AG10803 (cell line): ENCODE data around the gene LGALS1.

Source experiments
- DNase-seq: peaks from one replicate; pipeline ENCODE4 v3.0.0; 2010; ENCODE audit warnings: low read depth
- H3K4me3 ChIP-seq: 2 replicates; pipeline ENCODE4 v1.5.1; 2011; ENCODE audit warnings: mild to moderate bottlenecking, low read length, control low read depth
- TF ChIP-seq, protein P1 (sequence below): conservative IDR thresholded peaks from 2 replicates; pipeline ENCODE4 v1.5.1; 2011; ENCODE audit warnings: mild to moderate bottlenecking, low read length, control low read depth, inconsistent platforms

LGALS1 gene

DNA sequence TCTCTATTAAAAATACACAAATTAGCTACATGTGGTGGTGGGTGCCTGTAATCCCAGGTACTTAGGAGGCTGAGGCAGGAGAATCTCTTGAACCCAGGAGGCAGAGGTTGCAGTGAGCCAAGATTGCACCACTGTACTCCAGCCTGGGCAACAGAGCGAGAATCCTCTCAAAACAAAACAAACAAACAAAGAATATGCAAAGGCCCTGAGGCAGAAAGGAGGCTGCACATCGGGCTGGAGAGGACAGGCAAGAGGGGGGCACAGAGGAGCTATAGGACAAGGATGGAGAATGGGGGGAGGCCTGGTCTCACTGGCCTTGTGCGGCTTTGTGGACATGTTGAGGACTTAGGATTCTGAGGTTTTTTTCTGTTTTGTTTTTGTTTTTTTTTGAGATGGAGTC lies 29.8 kb downstream of the LGALS1 start:
- TF ChIP-seq, protein P1, sequence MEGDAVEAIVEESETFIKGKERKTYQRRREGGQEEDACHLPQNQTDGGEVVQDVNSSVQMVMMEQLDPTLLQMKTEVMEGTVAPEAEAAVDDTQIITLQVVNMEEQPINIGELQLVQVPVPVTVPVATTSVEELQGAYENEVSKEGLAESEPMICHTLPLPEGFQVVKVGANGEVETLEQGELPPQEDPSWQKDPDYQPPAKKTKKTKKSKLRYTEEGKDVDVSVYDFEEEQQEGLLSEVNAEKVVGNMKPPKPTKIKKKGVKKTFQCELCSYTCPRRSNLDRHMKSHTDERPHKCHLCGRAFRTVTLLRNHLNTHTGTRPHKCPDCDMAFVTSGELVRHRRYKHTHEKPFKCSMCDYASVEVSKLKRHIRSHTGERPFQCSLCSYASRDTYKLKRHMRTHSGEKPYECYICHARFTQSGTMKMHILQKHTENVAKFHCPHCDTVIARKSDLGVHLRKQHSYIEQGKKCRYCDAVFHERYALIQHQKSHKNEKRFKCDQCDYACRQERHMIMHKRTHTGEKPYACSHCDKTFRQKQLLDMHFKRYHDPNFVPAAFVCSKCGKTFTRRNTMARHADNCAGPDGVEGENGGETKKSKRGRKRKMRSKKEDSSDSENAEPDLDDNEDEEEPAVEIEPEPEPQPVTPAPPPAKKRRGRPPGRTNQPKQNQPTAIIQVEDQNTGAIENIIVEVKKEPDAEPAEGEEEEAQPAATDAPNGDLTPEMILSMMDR, result no peak
- no peak for DNase-seq
- H3K4me3 ChIP-seq, result no peak overlapping the region

DNA sequence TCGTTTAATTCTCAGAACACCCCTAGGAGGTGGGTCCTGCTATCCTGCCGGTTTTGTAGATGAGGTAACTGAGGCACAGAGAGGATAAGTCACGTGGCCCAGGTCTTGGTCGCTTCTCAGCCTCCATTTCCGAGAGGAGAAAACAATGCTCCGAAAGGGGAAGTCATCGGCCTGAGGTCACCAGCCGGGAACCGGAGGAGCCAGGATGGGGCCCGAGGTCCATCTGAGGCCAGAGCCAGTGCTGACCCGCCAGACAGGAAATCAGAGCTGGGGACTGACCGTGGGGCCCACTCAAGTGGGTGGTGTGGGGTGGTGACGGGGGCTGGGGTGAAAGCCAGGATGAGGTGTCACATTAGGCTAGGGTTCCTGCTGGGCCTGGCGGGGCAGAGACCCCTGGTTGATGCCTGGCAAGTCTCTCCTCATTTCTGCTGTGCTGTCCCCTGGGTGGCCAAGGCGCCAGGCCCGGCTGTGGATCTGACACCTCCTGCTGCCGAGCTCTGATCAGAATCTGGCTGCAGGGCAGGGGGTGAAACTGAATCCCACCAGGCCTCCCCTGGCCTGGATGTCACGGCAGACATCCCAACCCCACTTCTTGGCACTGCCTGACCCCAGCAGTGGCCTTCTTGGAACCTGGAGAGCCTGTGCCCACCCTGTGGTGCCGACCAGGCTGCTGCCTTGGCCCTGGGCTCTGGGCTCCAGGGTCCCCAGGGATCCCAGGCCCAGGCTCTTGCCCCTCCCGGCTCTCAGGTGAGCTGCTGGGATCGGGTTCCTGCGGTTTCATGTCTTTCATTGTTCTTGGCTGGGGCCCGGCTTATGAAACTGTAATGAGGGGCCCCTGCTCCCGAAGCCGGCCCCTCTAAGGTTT lies 33.4 kb downstream of the LGALS1 start:
- no peak for DNase-seq
- TF ChIP-seq, protein P1, result no peak
- H3K4me3 ChIP-seq, result no peak overlapping the region

DNA sequence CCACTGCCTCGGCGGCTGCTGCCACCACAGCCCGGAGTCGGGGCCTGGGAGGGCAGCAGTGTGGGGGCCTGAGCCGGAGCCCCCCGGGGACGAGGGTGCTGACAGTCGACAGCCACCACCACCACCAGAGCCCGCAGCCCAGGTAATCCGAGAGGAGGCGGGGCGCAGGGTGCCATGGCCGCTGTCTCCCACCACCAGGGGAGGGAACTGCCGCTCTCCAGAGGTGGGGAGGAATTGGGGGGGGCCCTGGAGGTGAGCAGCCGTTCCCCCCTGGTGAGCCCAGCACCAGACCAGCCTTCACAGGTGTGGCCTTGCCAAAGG lies 34.0 kb downstream of the LGALS1 start:
- DNase-seq, result no peak
- TF ChIP-seq, protein P1, result no peak
- no peak overlapping the region for H3K4me3 ChIP-seq

DNA sequence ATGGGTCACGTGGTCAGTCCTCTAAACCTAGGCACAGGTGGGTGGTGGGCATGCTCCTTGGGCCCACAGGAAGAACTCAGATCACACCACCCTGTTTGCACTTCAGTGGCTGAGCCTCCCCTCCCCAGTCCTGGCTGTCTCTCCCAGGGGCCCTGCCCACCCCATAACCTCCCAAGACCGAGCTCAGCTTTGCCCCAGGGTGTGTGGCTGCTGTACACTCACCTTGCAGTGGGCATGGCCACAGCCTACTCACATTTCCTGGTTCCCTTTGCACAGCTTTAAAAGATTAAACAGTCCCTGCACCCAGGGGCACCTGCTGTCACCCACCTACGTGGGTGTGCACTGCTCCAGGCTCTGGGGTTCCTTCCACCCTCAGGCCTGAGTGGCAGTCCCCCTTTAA lies 35.2 kb downstream of the LGALS1 start:
- no peak for DNase-seq
- H3K4me3 ChIP-seq, result no peak overlapping the region
- TF ChIP-seq, protein P1, result no peak

DNA sequence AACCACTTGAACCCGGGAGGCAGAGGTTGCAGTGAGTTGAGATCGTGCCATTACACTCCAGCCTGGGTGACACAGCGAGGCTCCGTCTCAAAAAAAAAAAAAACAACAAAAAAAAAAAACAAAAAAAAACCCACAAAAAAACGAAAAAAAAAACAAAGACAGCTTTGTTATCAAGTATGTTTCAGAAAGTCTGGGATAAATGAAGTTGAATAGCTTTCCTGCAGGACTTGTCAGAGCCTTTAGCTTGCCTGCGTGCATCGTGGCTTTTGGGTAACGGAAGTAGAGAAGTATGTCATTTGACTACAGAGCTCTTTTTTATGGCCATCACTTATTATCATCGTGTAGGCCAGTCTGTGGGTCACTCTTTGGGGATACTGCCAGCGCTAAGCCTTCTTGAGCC lies 36.1 kb downstream of the LGALS1 start:
- H3K4me3 ChIP-seq, result no peak overlapping the region
- DNase-seq, result no peak
- TF ChIP-seq, protein P1, result no peak

DNA sequence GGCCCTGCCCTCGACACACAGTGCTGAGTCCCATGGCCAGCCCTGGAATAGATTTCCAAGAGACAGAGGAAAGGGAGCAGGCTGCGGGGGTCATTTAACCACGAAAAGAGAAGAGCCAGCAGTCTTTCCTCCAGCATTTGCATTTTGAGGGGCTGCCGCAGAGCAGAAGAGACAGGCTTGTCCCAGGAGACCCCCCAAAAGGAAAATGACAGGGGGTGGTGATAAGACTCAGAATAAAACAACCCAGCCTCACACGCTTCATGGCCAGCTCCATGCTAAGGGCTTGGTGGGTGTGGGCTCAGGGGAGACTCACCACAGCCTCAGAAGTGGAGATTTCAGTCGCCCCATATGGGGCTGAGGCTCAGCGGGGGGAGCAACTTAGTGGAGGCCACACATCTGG lies 38.3 kb downstream of the LGALS1 start:
- no peak for DNase-seq
- H3K4me3 ChIP-seq, result no peak overlapping the region
- TF ChIP-seq, protein P1, result no peak

DNA sequence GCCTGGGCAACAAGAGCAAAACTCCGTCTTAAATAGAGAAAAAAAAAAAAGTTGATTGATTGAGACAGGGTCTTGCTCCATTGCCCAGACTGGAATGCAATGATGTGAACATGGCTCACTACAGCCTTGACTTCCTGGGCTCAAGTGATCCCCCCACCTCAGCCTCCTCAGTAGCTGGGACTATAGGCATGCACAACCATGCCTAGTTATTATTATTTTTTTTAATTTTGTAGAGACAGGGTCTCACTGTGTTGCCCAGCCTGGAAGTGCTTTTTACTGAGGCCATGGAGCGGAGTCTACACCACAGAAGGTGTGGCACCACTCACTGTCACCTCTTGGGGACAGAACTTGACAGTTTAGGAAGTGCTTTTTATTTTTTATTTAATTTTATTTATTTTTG lies 39.2 kb downstream of the LGALS1 start:
- TF ChIP-seq, protein P1, result no peak
- DNase-seq, result no peak
- H3K4me3 ChIP-seq, result no peak overlapping the region
